HG03354 (cell line): ENCODE measurements around the gene PLA2G1B.

ENCODE experiments used
- ATAC-seq: cut with Tn5 transposase; IDR thresholded peaks from one replicate; pipeline ENCODE4 v1.9.1; 2021; ENCODE audit warnings: mild to moderate bottlenecking; ENCODE audit not compliant: unreplicated experiment, poor library complexity, severe bottlenecking

Gene PLA2G1B

GRCh38 chr12:120332523-120332922, 4.9 kb upstream of the PLA2G1B start:
- no peak for ATAC-seq

- no peak for ATAC-seq
Measured at GRCh38 chr12:120332041-120332440, 4.5 kb upstream of the PLA2G1B start.

GRCh38 chr12:120331390-120331789, 3.8 kb upstream of the PLA2G1B start:
- ATAC-seq, result no peak

- no peak for ATAC-seq
Measured at GRCh38 chr12:120328228-120328627, 649 bp upstream of the PLA2G1B start.

- ATAC-seq, result no peak
Measured at GRCh38 chr12:120324841-120325417, 2.6 kb downstream of the PLA2G1B start.

GRCh38 chr12:120323772-120324171, 3.8 kb downstream of the PLA2G1B start:
- no peak for ATAC-seq

- no peak for ATAC-seq
Measured at GRCh38 chr12:120321382-120322202, 6.0 kb downstream of the PLA2G1B start.

- ATAC-seq, result peak; percentile 100
Measured at GRCh38 chr12:120317224-120318105, 10.1 kb downstream of the PLA2G1B start.

GRCh38 chr12:120316798-120317223, 10.8 kb downstream of the PLA2G1B start:
- ATAC-seq, result no peak

- no peak for ATAC-seq
Measured at GRCh38 chr12:120314220-120314619, 13.4 kb downstream of the PLA2G1B start.

GRCh38 chr12:120301962-120302815, 25.4 kb downstream of the PLA2G1B start, which contains the start of gene SIRT4:
Gene SIRT4 (plus strand): TSS chr12:120302321. CDS start chr12:120303562, 1,241 bp downstream.
- ATAC-seq, result peak; percentile 93

GRCh38 chr12:120292661-120293531, 34.7 kb downstream of the PLA2G1B start, which contains the start of gene RNU4-1:
Gene RNU4-1 (minus strand): TSS chr12:120293237.
- peak; percentile 52 for ATAC-seq

- peak; percentile 17 for ATAC-seq
Measured at GRCh38 chr12:120292411-120292660, 35.2 kb downstream of the PLA2G1B start.

GRCh38 chr12:120290609-120291305, 36.8 kb downstream of the PLA2G1B start:
- ATAC-seq, result no peak

- no peak for ATAC-seq
Measured at GRCh38 chr12:120287491-120287890, 40.1 kb downstream of the PLA2G1B start.

GRCh38 chr12:120286768-120287490, 40.6 kb downstream of the PLA2G1B start:
- no peak for ATAC-seq

- no peak for ATAC-seq
Measured at GRCh38 chr12:120284381-120284780, 43.2 kb downstream of the PLA2G1B start.
